GM19193 (cell line): ENCODE results near the gene LBH.

Experiments
- POLR2A ChIP-seq: IDR thresholded peaks from 4 replicates; pipeline ENCODE4 v1.6.1; 2011; ENCODE audit not compliant: insufficient read depth, insufficient read length; ENCODE audit errors: extremely low read depth

Gene LBH

GRCh38 chr2:30259827-30260679, 28.7 kb downstream of the LBH start:
- TF ChIP-seq POLR2A: no peak

GRCh38 chr2:30260941-30261340, 29.6 kb downstream of the LBH start:
- TF ChIP-seq POLR2A: no peak

GRCh38 chr2:30261695-30262211, 30.4 kb downstream of the LBH start:
- no peak for TF ChIP-seq POLR2A

GRCh38 chr2:30262716-30263309, 31.5 kb downstream of the LBH start:
- no peak for TF ChIP-seq POLR2A

GRCh38 chr2:30264274-30264673, 32.9 kb downstream of the LBH start:
- no peak for TF ChIP-seq POLR2A

GRCh38 chr2:30265052-30266015, 34.0 kb downstream of the LBH start:
- TF ChIP-seq POLR2A: no peak

- no peak for TF ChIP-seq POLR2A
Observed at GRCh38 chr2:30266051-30266621, 34.8 kb downstream of the LBH start.

- TF ChIP-seq POLR2A: no peak
Observed at GRCh38 chr2:30266705-30267104, 35.4 kb downstream of the LBH start.

- no peak for TF ChIP-seq POLR2A
Observed at GRCh38 chr2:30267161-30267975, 36.0 kb downstream of the LBH start.

GRCh38 chr2:30268296-30268871, 37.0 kb downstream of the LBH start:
- no peak for TF ChIP-seq POLR2A

- TF ChIP-seq POLR2A: no peak
Observed at GRCh38 chr2:30269771-30270145, 38.4 kb downstream of the LBH start.

- TF ChIP-seq POLR2A: no peak
Observed at GRCh38 chr2:30270166-30270565, 38.8 kb downstream of the LBH start.

- TF ChIP-seq POLR2A: no peak
Observed at GRCh38 chr2:30271301-30271700, 40.0 kb downstream of the LBH start.
